ENCODE measurements around the gene ACTL8. TPM values are rescaled to one million over a fixed set of nuclear protein-coding genes. Genes with fewer than 3 reads are reported as not detected.

ACTL8 gene
- total and polyA plus RNA-seq, 2 experiments from 2014 or later = 0.38 to 0.71 TPM

GRCh38 chr1:17831597-17831996 is 76.5 kb downstream of the ACTL8 start:
- no peak overlapping the region for H3K4me3 Mint-ChIP-seq
- Histone ChIP-seq H2AFZ (no peak overlapping the region), H3K4me1 (ENCODE audit: insufficient read depth) (no peaks in the 10 kb centered on the region), H3K27ac (ENCODE audit: low read depth) (no peak overlapping the region), H3K79me2 (replicated peaks; ENCODE audit: insufficient read depth) (no peaks in the 10 kb centered on the region), H3K27me3 (ENCODE audit: insufficient read depth) (no peaks in the 10 kb centered on the region), H4K20me1 (replicated peaks; ENCODE audit: insufficient read depth) (no peaks in the 10 kb centered on the region), H3K4me3 (no peak overlapping the region), H3K9me2 (ENCODE audit: insufficient read depth) (no peaks in the 10 kb centered on the region), H3K36me3 (ENCODE audit: insufficient read depth) (no peaks in the 10 kb centered on the region), H3F3A (replicated peaks; ENCODE audit: low read depth) (no peaks in the 10 kb centered on the region), H3K4me2 (no peak overlapping the region)
- ATAC-seq (peak; percentile 85), DNase-seq (ENCODE audit: low spot score) (peak; percentile 87)
- no peaks in the 10 kb centered on the region for H3K36me3 Mint-ChIP-seq (ENCODE audit: low read depth)
- no peak overlapping the region for H3K27ac Mint-ChIP-seq
- H3K9me3 Mint-ChIP-seq = no peaks in the 10 kb centered on the region
- TF ChIP-seq ETS1 (IDR thresholded peaks at IDR 0.05) (no peak), EZH2 (IDR thresholded peaks at IDR 0.05; ENCODE audit: low read depth, unreplicated experiment) (no peak), POLR2AphosphoS5 (IDR thresholded peaks at IDR 0.05; ENCODE audit: low read depth) (no peak), CREB1 (CRISPR knock-in tag; IDR thresholded peaks at IDR 0.05; ENCODE audit: low read depth) (no peak), ZNF462 (CRISPR knock-in tag; IDR thresholded peaks at IDR 0.05) (peak; percentile 91), ZNF114 (CRISPR knock-in tag; IDR thresholded peaks at IDR 0.05) (no peak), ZNF331 (CRISPR knock-in tag; IDR thresholded peaks at IDR 0.05; ENCODE audit: low read depth) (no peak), REST (IDR thresholded peaks at IDR 0.05; ENCODE audit: unreplicated experiment) (peak; percentile 94), NANOG (IDR thresholded peaks at IDR 0.05; ENCODE audit: borderline replicate concordance) (no peak), JUNB (IDR thresholded peaks at IDR 0.05; ENCODE audit: unreplicated experiment) (no peak), EZH2phosphoT487 (IDR thresholded peaks at IDR 0.05; ENCODE audit: unreplicated experiment) (no peak), CTCF (conservative IDR thresholded peaks at IDR 0.05; ENCODE audit: low read depth in 2 of 2) (no peak), STAT1 (IDR thresholded peaks at IDR 0.05; ENCODE audit: unreplicated experiment) (no peak)
- H3K27me3 Mint-ChIP-seq (ENCODE audit: insufficient read depth, low read depth, poor library complexity) = peaks cover 2% of the 10 kb centered on the region
- peaks cover 2% of the 10 kb centered on the region; the same call in 2 of the 3 replicates for H3K4me1 Mint-ChIP-seq
